GM21528 (cell line): ENCODE measurements around the gene FBXW4.

ENCODE experiments used
- ATAC-seq: cut with Tn5 transposase; IDR thresholded peaks from one replicate; pipeline ENCODE4 v1.9.1; 2021; ENCODE audit warnings: mild to moderate bottlenecking, moderate library complexity; ENCODE audit not compliant: unreplicated experiment, low FRiP score

Gene FBXW4

GRCh38 chr10:101704331-101704730 lies 9.4 kb upstream of the FBXW4 start:
- no peak for ATAC-seq

DNA sequence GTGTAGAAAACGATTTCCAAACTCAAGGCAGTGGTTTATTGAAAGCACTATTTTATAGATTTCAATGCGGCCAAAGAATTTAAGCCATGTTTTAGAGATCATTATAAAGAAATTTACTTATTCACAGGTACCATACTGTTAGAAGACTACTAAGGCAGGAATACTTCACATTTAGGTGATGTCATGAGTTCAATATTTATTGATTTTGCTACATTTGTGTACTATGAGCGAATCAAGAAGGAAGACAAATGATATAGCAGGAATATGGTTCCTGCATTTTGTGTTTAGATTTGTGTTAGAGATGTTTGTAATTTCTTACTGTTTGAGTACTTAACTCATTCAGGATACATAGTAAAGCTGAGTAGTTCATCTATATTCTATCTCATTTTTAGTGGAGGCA lies 1.7 kb upstream of the FBXW4 start:
- no peak for ATAC-seq

DNA sequence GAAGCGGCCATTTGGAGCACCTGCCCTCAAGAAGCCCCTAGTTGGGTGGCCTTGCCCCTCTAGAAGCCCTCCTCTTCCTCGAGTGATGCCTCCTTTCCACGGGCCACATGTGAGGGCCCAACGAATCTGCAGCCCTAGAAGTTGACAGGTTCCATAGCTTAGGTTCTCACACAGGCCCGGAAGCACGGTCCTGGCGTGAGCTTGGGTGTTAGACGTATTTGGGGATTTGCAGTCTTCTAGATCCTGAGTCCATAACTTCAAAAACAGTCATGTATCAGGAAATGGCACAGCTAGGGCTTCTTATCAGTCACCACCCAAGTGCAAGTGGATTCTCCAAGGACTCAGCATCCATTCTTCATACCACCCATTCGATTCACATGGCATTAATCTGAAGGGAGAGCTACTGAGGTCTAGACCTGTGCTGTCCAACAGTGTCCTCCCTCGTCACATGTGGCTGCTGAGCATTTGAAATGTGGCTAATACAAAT lies 477 bp upstream of the FBXW4 start:
- no peak for ATAC-seq

- ATAC-seq: peak; percentile 62
Measured at GRCh38 chr10:101693978-101694673, 844 bp downstream of the FBXW4 start.

- ATAC-seq: peak; percentile 22
Measured at GRCh38 chr10:101693651-101693977, 1.4 kb downstream of the FBXW4 start.

DNA sequence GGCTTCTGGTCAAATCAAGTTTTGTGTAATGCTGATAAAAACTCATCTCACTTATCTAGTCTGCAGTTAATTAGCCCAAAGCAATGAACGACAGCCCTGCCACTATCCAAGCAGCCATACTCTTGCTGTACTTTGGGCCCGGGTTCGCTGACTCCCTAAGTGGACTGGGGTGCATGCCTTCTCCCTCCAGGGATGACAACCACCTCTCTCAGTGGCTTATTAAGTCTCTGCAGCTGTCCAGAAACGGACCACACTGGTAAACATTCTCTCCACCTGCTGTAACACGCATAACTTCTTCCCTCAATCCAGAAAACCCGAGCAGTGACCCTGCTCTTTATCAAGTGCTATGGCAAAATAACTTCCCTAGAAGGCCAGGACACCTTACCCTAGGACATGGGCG lies 3.9 kb downstream of the FBXW4 start:
- ATAC-seq: no peak

DNA sequence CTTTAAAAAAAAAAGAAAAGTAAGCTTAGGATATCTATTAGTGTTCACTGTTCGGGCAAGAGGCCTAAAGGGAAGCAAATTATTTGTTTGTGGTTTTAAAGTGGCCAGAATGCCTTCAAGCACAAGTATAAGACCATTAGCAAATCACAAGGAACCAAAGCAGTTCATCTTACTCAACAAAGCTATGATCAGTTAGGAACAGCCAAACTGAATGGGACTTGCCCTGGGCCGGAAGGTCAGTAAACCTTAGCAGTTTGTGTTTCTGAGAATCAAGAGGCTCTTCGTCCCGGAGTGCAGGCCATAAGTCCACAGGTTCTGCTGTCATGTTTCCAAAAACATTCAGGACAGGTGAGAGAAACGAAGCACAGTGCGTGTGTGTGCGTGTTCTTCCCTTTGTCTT lies 4.5 kb downstream of the FBXW4 start:
- no peak for ATAC-seq

DNA sequence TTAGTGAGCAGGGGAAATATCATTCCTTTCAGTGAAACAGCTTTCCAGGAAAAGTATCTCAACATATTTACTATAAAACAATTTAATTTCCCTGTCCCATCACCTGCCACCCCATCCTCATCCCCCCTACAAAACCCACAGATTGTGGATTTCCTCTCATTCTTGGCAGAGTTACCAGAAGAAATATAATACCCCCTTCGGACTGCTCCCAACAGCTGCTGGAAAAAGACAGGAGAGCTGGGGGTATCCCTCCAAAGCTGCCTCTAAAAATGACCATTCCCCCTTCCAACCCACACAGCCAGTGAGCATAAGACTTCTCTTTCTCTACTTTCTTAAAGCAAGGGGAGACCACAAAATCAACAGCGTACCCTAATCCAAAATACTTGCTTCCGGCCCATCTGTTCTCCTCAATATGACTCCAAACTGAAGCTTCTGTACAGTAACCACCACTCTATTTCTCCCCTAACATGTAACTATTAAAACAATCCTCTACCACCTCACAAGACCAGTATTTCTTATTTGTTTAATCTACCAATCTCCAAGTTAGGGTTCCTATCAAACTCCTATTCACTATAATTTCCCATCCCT lies 7.8 kb downstream of the FBXW4 start:
- ATAC-seq: no peak

DNA sequence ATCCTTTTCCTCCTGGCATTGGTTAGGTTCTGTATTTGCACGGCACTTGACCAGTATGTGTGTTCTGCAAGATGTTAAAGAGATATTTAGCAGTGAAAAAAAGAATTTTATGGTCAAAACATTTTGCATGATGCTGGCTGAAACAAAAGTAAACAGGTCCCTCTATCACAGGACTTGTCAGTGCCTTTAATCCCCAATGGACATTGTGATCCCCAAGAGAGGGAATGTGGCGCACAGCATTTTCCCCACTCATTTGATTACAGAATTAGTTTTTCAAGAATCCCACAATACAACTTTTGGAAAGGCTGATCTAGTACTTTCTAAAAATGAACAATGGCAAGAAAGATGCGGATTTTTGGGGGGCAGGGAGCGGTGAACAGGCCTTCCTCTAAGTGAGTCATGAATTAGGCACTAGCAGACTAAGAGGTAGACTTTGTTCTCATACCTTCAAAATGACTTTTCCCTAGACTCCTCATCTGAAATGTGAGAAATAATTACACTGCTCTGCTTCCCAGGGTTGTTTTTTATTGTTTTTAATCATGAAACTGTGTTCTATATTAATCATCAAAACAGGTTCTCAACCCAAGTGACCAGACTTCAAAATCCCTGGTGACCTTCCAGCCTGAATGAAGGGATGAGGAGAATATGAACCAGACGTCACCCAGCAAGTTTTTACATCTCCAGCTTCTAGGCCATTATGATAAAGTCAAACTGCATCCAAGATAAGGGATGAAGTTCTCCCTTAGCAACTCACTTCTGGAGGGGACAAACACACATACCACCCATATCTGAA lies 8.6 kb downstream of the FBXW4 start:
- no peak for ATAC-seq

DNA sequence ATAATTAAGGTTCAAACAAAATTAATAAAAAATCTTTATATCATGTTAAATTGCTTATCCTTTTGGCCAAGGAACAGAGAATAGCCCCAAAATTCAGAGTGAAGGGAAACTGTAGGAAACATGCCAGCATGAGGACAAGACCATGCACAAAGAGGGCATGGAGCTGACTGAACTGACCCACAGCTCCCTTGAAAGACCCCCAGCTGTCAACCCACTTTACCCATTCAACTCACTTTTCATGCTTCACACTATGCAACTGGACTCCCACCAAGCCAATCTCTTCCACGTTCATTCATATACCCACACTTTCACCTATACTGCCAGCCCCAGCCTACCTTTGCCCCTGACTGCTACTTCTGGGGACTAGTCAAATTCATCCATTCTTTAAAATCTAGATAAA lies 10.2 kb downstream of the FBXW4 start:
- ATAC-seq: no peak

GRCh38 chr10:101683276-101683675 lies 11.7 kb downstream of the FBXW4 start:
- no peak for ATAC-seq

DNA sequence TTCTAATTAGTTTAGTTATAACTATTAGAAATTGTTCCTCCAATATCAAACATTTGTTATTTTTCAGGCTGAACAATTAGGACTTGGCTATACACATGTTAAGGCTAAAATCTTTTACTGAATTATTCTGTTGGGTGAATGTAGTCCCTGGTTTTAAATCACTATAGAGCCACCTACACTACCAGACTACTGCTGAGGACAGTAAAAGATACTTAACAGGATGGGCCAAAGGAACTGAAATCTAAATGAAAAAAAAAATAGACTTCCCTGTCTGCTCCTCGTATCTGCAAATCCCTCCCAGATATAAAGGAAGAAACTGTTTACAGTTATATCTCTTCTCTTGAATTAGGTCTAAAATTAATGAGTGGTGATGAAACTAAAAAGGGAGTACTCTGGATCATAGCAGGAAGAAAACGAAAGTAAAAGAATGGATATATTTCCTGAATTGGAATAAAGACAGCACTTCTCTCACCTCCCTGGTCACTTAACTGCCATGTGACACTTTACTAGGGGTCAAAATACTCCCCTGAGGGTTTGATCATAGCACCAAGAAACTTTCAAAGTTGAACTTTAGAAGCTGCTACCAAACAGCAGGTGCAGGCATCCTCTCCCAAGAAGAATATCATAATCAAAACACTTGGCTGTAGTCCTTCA lies 12.7 kb downstream of the FBXW4 start:
- ATAC-seq: no peak

- no peak for ATAC-seq
Measured at GRCh38 chr10:101676565-101676964, 18.4 kb downstream of the FBXW4 start.

DNA sequence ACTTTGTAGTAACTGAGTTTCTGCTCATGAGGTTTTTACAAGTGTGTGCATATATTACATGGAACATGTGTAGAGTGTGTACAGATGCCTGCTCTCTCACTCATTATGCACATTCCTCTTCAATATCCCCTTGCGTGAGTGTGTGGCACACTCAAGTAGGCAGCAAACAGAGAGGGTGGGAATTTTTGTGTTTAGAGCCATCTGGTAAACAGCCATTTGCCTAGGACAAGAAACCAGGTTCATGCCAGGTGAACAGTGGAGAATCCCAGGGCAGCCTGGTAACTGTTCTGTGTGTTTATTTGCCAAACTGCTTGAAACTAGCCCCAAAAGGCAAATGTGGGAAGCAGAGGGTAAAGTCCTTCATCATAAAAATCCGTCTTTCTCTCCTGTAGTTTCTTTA lies 19.9 kb downstream of the FBXW4 start:
- no peak for ATAC-seq

DNA sequence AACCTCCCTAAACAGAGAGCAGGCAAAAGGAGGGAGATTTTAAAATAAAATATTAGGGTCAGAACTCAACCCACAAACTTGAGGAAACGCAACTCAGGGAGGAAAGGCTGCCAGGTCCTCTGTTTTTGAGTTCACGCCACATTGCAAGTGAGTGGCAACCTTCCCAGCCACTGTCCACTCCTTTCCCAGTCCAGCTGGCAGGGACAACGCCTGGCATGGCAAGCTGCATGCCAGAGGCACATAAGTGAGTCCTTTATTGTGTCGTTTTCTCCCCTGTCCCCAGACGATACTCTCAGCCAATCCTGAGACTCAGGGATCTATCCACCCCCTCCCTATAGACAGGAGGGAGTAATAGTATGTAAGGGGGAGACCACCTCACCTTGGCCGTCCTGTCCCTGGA lies 22.4 kb downstream of the FBXW4 start:
- ATAC-seq: no peak

DNA sequence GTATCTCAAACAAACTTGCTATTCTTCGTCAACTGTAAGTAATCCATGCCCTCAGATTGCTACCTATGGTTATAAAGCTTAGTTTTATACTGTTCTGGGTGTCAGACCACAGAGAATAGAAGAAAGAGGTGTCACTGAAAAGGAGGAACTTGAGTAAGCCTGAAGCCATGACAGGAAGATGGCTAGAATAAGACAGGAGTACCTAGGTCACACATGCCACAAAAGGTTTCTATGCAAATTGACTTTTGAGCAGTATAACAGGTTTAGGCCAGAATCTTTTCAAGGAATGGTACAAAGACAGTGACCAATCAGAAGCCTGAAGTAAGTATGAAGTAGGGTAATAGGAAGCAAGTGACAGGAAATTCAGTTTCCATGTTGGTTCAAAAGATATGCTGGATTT lies 23.5 kb downstream of the FBXW4 start:
- ATAC-seq: no peak

- ATAC-seq: no peak
Measured at GRCh38 chr10:101670635-101671034, 24.3 kb downstream of the FBXW4 start.

DNA sequence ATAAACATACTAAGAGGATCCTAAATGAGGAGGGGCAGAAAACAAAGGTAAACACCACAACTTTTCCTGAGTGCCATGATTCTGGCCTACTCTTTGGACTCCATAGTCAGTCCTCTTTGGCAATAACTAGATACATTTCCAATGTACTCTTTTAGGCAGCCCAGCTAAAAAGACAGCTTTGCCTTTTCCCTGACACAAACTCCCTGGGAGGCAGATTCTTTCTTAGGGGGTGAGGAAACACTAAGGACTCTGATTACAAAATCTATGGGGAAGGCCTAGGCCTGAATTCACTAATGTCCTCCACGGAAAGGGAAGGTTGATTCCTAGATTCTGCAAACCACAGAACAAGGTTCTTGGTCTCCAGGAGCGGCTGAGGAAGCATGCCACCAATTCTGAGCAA lies 25.8 kb downstream of the FBXW4 start:
- ATAC-seq: no peak

GRCh38 chr10:101668566-101668965 lies 26.4 kb downstream of the FBXW4 start:
- ATAC-seq: no peak

DNA sequence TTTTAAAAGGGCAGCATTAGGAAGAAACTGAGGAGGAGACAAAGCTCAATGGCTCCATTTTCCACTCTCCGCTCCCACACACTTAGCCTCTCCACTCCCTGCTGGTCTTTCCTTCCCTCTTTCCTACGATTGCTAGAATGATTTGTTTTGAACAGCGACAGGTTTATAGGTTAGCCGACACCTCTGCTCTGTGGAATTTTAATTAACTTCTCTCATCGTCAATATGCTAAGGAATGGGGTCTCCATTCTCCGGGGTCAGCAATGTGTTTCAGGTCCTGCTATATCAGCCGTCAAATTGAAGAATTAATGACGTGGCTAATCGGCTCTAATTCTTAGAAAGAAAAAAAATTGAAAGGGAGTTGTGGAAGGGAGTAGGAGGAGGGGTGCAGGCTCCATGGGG lies 28.9 kb downstream of the FBXW4 start:
- ATAC-seq: no peak

- ATAC-seq: no peak
Measured at GRCh38 chr10:101663097-101663496, 31.9 kb downstream of the FBXW4 start.
